RPMI7951 (cell line): ENCODE measurements around the gene BCOR. TPM values are rescaled to one million over a fixed set of nuclear protein-coding genes. Genes with fewer than 3 reads are reported as not detected.
A peak's percentile ranks its signal among the peaks of the same experiment; 100 is the strongest.

Experiments
- DNase-seq: peaks from one replicate; pipeline ENCODE4 v3.0.0-alpha.2; 2012; ENCODE audit warnings: low read depth
- total RNA-seq: library from RNA; depleted of rRNA; stranded (reverse); fragments of >200 nt; shearing (Covaris generic); gene quantifications from 2 replicates; pipeline ENCODE4 v1.2.3, GENCODE V29; 2014

Gene BCOR
- total RNA-seq, 1 experiment from 2014 or later = 42.9 TPM

DNA sequence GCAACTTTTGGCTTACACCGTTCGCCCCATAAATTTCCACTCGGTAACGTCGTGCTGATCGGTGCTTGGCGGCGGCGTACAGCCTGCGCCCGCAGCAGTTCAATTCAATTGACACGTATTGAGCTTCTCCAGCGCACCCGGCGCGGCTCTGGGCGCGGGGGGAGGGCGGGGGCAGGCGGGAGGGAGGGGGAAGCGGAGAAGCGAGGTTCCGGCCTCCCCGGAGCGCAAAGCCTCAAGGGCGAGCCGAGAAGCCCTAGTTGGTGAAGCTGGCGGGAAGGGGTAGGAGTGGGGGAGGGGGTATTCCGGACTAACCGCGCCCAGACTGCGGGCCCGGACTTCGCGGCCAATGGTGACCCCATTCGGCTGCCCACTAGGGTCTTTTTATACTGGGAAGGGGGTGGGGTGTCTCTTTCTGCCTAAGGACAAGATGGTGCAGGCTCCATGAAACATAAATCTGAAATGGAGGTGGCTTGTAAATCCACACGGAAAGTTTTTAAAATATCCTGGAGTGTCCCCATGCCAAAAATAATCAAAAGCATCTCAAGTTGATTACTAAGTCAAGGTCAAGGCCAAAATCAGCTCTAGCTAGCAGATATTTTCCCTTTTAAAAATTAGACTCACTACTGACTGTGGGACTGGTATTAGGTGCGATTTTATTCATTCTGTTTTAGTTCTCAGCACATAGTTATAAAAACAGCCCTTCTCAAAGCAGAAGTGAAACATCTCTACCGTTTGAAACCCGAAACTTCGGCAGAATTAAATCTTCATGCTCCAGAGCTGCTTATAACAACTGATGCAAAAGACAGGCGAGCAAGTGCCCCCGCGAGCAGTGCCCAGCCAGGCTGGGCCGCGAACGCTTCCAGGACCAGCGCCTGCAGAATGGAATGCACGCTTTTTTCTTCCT is 1.5 kb upstream of the BCOR start:
- DNase-seq = peak; percentile 50

DNA sequence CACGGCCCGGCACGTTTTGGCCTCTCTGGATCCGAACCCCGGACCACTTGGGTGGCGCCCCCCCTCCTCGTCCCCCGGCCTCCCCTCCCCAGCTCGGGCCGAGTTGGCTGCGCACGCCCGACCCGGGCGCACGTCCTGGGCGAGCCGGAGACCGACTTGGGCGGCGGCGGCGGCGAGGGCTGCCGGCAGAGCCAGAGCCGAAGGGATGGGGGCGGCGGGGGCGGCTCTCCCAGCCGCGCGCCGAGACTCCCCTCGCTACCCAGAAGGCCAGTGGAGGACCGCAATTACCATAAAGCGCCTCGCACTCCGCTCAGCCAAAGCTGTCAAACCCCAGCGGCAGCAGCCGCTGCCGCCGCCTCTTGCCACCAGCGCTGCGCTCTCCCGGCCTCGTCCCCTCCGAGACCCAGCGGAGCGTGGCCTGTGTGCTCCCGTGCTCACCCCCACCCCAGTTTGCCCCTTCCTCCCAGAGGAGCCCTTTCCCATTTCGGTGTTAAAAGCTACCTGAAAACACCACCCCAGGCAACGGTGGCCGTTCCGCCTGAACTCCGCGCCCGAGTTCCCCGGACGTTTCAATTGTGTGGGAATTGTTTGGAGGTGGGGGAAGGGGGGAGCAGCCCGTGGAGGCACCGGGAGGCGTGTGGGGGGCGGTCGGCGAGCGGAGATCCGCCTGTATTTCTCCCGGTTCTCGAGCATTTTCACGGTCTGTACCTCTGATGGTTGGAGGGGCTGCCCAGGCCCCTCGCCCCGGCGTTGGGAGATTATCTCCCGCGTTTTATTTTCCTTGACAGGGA is 701 bp upstream of the BCOR start:
- DNase-seq = peak; percentile 70

DNA sequence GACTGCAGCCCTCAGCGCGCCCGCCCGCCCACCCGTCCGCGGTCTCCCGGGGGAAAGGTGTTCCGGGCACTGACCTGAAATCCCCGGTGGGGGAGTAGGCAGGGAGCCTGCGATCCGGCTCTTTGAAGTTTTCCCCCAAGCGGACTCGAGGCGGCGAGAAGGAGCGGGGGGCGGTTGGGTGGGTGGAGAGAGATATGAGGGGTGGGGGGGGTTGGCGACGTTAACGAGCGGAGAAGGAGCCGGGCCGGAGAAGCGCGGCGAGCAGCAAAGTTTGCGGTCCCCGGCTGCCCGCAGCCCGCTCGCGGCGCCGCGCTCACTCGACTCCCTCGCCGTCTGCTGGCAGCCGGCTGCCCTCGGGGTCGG is 636 bp downstream of the BCOR start:
- no peak for DNase-seq

DNA sequence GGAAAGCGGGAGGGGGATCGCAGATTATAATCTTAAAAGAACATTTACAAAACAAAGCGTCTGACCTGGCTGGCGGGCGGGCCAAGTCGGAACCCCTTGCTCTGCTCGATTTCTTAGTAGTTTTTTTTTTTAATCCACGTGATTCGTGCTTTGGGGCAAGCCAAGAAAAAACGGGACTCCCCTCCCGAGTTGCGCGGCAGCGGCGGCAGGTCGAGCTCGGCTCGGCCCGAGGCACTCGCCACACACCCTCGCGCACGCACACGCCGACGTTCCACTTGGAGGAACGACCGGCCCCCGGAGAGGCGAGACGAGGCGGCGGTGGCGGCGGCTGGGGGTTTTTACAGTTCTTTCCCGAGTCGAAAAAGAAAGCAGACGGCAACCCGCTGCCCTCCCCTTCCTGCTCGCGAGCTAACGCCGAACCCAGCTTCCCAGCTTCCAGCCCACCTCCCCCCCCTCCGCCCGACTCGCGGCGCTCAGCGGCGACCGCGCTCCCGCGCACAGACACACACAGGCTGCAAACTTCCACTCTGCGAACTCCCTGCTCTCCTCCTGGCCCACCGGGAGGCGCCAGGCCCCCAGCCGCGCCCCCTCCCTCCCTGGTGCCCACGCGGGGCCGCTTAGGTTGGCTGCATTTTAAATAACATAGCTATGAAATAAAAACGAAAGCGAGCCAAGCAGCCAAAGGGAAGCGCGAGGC is 1.2 kb downstream of the BCOR start:
- DNase-seq = peak; percentile 53

DNA sequence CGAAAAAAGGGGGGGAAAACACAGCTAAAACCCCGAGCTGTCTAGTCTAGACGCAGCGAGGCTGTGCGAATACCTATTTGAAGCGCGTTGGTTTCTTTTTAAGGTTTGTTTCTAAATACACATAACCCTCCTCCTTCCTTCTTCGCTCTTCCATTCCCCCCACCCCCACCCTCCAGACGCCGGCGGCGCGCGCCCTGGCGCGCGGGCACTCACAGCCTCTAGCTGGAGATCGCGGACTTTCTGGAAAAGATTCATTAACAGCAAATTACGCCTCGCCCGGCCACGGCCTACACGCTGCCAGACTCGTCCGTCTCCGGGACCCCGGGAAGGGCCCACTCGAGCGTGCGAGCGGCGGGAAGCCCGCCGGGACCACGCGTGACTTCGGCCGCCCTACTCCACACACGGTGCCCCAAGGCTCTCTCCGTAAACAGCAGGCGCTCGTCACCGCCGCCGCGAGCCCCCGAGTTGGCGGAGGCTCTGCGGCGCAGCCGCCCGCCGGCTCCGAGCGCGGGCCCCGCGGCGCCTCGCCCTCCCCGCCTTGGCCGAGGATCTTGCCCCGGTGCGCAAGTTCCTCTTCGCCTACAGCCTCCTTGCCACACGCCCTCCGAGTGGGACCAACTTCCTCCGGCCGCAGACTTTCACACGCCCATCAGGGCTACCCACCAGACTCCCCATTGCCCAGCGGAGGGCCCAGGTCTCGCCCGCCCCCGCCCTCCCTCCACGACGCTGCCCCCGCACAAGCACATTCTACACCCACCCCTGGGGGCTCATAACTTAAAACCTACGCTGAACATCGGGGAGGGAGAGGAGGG is 2.0 kb downstream of the BCOR start:
- peak; percentile 39 for DNase-seq

DNA sequence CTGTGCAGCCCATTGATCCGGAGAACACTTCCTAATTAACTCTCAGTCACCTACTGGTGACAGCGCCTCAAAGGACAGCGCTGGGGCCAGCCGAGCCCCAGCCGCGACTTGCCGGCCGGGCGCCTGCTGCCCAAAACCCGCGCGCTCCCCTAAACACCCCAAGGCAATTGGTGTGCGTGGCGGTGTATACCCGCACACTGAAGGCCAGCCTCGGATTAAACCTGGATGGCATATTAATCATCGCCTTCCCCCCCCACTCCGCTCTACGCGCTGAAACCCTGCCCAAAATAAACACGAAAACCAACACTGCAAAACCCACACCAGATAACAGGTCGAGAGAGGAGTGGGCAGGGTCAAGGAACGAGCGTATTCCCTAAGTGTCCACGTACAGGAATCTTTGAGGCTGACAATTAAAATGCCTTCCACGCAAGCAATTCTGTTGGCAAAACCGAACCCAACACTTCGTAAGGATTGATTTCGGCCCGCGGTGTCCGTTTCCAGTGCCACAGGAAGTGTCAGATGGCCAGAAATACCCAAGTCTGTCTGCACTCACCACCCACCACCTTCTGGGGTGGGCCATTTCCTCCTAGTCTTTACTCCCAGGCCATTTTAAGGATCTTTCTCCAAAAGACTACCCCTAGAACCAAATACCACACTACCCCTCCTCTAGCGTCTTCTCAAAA is 2.7 kb downstream of the BCOR start:
- peak; percentile 35 for DNase-seq

DNA sequence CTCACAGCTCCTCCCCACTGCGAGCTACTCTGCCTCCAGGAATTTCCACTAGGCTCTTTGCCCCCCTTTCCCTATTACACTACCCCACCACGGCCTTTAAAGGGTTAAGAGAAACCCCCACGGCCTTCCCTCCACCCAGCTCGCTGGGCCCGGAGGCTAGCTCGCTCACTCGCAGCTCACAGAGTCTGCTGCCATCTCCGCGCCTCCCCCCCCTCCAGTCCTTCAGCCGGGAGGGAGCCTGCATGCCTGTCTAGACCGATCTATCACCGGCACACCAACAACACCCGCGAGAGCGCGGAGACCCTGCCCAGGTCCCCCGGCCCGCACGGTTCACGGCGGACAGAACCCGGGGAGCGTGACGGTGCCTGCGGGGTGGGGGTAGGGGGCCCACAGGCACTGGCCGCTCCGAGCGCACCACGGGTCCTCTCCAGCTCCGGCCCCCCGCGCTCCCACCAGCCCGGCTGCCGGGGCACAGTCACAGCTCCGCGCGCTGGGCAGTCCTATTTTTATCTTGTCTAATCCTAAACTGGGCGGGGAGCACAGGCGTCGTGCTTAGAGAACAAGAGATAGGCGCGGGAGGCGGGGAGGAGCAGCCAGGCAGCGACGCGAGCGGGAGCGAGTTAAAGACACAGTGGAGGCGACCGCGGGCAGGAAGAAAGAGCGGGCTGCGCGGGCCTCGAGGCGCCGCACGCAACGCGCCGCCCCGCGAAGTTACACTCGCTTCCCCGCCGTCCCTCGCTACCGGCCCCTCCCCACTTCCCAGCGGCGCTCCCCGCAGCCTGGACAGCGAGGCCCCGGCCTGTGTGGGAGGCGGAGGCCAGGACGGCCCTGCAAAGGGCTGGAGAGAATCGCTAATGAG is 3.5 kb downstream of the BCOR start:
- peak; percentile 68 for DNase-seq

DNA sequence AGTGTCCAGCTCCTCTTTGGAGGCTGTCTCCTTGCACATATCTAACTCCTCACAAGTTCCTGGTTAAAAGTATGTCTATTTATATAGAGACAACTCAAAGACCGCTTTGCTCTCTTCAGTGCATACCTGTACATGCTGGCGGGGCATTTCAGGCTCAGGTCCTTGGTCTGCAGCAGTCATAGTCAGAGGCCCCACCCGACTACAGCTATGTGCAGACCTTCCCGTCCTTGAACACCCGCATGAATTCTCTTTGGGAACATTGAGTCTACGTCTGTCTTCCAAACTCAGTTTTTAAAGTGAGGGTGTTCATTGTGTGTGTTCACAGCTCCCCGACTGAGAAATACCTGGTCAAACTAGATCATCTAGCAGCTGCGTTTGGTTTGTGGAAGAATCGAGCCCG is 4.2 kb downstream of the BCOR start:
- no peak for DNase-seq

DNA sequence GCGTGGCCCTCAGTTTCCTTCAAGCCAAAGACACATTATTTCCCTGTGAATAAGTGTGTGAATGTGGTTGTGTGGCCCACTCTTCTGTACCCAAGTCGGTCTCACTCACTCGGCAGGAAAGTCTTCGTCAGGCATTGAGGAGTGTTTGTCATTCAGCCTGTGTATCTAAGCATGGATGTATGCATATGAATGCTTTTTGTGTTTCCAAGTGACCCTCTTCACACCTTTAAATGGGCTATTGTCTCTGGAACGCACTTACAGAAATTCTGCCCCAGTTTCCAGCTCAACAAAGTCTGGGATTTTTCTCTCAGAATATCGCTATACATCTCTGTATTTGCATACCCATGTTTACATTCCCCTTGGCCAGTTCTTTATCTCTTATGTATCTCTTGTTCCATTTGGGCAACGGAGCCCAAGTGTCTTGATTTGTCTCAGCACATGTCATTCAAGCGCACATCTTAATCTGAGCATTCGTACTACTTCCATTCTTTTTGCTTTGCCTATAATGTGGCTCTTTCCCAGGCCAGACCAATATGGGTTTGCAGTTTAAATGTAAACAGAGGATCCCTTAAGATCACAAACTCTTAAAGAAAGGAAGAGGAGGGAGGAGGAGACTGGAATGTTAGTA is 4.8 kb downstream of the BCOR start:
- DNase-seq = no peak

DNA sequence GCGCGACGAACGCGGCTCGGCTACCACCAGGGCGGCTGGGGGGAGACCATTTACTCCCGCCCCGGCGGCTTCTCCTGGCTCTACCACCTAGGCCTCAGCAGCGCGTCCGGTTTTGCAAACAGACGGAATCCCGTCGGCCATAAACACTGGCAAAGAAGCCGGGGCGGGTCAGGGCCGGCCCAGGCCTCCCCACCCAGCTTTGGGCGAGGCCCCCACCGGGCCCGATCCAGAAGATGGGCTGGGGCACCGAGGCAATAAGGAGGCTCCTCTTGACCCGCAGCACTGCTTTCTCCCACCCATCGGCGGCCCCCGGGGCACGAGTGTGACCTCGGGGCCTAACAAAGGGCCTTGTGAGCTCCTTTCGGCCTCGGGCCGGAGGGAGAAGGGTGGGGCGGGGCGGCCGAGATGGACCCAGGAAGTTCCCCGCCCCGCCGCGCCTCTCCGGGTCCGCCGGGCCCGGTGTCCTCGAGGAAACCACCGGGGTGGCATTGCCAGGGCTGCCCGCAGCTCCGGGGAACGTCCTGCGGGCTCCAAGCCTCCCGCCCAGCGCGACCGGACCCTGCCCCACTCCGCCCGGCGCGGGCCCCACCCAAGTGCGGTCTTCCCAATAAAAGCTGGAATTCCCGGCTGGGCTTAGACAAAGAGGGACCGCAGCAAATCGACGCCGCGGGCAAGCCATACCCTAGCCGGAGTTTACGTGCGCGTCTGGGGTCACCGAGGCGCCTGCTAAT is 5.9 kb downstream of the BCOR start:
- DNase-seq = no peak

DNA sequence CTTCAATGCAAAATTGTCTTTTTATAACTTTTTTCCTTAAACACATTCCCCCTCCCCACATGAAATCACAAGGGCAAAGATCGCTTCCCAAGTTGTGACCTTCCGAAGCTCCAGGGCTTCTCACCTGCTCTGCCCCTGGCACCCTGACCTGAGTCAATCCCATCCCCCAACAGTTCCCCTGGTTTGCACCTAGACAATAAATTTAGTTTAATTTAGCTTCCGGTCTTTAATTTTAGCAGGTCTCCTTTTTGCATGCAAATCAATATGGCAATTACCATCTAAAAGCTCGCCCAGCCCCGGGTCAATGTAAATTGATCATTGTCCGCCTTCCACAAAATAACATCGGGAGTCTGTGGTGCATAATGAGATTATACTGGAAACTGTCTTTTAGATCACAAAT is 6.8 kb downstream of the BCOR start:
- no peak for DNase-seq

DNA sequence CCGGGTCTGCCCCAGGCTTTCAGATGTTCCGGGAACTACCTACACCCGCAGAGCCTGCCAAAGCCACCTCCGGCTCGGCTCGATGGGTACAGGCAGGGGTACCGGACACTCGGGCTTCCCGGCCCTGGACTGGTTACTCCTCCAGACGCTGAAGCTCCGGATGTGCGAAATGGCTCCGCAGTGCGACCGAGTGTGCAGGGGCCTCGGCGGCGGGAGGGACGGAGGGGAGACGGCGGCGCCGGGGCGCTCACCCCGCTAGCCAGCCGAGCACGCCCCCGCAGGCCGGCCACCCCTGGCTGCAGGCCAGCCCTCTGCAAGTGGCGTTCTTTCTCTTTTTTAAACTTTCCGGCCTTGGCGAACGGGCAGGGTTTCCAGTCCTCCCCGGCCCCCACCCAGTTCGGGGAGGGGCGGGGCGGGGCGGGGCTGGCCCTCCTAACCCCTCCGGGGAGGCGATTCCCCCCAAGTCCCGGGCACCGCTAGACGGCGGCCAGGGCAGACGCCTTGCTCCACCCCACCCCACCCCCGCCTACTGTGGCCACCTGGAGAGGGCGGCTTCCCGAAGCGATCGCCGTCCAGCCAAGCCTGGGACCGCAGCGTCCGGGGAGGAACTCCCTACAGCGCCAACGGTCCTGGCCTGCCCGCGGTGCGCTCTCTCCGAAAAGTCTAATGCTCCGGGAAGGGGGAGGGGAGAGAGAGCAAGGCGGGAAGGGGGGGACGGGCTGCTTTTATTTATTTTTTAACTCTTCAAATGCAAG is 7.5 kb downstream of the BCOR start:
- no peak for DNase-seq

DNA sequence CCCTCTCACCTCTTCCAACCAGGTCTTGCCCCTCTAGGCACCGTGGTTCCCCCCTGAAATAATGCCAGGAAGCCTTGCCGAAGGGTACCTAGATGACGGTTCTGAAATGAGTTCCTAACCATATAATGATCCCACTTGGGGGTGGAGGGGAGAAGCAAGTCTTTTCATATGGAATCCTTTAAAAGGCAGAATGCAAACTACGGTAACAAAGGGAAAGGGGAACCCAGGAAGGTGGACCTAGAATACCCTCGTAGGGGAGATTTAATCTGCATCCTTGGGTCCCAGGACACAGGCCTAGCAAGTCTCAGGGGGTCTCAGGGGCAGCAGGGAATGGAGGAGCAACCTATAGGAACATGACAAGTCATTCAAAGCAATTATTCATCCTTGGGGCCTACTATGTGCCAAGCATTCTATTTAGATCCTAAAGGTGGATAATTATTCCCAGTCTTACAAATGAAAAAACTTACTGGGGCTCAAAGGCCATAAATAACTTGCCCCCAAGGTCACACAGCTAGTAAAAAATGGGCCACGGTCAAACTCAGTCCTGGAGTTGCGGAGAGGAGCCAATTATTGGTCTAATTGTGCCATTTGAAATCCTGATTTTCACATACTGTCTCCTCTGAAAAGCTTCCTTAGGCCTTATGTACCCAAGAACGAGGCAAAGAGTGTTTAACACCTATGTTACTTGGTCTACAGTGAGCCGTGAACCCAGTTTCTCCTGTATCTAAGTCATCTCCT is 8.8 kb downstream of the BCOR start:
- DNase-seq = no peak

DNA sequence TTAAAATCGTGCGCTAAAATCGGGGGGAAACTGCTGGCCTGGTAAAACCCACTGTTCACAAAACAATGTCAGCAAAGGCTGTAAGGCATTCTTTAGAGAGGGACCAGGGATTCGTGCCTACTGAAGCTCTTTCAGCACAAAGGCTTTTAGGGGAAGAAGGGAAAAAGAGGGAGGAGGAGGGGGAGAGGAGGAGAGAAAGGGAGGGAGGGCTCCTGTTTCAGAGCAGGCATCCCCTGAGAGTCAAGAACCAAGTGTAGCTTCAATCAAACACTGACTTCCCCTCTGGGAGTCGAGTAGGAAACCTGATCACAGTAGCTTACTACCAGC is 9.5 kb downstream of the BCOR start:
- no peak for DNase-seq

DNA sequence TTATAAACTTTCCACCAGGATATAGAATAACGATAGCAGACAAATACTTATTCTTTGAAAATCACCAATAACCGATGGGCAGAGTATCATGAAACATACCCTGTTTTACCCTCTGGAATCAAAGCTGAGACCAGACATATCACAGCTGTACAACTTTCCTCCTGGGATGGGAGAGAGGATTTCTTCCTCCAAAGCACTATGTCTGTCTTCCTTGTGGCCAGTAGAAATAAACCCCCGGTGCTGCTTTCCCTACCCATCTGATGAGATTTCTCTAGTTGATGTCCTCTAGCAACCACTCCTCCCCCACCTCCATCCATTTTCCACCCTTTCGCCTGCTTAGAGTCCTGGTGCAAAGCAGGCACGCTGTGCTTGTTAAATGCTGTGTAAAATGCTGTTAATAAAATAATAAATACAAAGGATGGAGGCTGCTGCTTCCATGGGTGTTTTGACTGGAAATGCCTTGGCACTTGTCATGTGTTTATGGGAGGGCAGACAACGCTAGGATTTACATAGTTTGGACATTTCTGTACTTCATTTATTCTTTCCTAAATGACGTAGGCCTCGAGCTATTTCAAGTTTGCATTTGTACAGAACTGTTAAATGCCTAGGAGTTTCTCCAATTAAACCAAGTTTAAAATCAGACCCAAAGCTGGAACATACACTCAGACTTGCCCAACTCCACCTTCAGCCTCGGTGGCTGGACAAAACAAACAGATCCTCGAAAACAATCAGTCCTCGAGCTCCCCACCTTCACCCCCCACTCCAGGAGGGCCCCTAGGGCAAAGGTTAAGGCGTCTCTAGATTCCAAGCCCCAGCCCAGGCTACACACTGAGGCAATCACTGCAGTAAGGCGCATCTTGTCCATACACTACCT is 10.1 kb downstream of the BCOR start:
- no peak for DNase-seq

DNA sequence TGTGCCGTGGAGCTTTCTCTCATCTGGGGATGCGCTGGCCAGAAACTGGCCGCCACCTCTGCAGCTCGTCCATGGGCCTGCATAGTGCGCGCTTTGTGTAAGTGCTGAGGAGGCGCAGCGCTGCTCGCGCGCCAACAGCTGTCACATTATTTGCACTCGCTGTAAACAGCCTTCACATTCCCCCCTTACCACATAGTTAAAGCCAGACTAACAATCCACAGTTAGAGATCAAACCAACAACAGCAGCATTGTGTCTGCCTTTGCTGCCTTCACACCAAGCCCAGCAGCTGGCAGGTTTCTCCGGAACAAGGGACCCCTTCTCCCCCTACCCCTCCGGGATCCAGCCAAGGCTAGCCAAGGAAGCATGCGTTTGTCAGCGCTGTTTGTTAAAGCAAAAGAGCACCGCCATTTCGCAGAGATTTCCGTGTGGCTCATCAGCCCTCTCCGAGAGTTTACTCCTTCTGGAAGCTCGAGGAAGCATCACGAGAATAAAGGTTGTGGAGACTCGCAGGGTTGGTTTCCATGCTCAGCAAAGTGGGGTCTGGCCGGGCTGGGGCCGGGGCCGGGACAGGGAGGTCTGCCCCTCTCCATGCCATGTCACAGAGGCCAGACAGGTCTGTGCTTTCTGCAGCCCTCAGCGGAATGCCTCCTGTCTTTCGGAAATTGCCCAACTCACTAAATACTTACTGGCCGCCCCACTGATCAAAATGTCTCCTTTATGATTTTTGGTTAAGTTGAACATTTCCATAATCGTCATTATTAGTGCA is 11.0 kb downstream of the BCOR start:
- peak; percentile 28 for DNase-seq
